ENCODE results near the gene MYT1.

DNA sequence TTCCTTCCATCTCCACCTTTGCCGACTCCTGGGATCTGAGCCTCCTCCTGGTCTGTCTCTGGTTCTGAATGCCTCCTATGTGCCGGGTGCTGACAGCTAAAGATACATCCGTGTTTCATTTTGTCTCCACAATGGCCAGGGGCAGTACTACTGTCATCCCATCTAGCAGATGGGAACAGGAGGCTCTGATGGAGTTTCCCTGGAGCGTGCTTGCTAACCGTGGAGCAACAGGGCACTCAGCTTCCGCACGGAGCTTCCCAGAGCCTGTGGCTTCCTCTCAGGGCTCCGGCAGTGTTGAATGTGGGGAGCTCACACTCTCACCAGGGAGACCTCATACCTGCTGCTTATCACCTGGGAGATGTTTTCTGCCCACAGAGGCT is 45.0 kb upstream of the MYT1 start:
- TF ChIP-seq, protein P1, sequence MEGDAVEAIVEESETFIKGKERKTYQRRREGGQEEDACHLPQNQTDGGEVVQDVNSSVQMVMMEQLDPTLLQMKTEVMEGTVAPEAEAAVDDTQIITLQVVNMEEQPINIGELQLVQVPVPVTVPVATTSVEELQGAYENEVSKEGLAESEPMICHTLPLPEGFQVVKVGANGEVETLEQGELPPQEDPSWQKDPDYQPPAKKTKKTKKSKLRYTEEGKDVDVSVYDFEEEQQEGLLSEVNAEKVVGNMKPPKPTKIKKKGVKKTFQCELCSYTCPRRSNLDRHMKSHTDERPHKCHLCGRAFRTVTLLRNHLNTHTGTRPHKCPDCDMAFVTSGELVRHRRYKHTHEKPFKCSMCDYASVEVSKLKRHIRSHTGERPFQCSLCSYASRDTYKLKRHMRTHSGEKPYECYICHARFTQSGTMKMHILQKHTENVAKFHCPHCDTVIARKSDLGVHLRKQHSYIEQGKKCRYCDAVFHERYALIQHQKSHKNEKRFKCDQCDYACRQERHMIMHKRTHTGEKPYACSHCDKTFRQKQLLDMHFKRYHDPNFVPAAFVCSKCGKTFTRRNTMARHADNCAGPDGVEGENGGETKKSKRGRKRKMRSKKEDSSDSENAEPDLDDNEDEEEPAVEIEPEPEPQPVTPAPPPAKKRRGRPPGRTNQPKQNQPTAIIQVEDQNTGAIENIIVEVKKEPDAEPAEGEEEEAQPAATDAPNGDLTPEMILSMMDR (conservative IDR thresholded peaks at IDR 0.05): no peak
- TF ChIP-seq ZFX (IDR thresholded peaks at IDR 0.05): no peak
